ENCODE data around the gene POLRMT. TPM values are rescaled to one million over a fixed set of nuclear protein-coding genes. Genes with fewer than 3 reads are reported as not detected.
"Not testable (repeated sequence)": the region's sequence is repeated elsewhere in the genome, so short reads cannot be mapped to it uniquely, and the experiment has no call there.

POLRMT gene
- total RNA-seq, 6 donors from 2014 or later: 26.7 to 86.5 (median 50.9) TPM

DNA sequence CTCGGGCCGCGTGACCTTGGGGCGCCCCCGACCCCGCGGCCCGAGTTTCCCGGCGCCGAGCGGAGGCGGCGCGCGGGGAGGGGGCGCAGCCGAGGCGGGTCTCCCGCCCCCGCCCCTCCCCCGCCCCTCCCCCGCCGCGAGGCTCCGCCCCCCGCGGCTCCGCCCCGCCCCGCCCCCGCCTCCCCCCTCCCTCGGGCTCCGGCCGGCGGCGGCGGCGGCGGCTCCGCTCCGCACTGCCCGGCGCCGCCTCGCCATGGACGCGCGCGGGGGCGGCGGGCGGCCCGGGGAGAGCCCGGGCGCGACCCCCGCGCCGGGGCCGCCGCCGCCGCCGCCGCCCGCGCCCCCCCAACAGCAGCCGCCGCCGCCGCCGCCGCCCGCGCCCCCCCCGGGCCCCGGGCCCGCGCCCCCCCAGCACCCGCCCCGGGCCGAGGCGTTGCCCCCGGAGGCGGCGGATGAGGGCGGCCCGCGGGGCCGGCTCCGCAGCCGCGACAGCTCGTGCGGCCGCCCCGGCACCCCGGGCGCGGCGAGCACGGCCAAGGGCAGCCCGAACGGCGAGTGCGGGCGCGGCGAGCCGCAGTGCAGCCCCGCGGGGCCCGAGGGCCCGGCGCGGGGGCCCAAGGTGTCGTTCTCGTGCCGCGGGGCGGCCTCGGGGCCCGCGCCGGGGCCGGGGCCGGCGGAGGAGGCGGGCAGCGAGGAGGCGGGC lies 43.5 kb downstream of the POLRMT start, which contains the start of gene HCN2:
TSS of gene HCN2 (plus strand) at position 189 of the 703 bp plus-strand sequence. CDS start at position 254, 65 bp downstream.
- Histone ChIP-seq H3K4me3 (peak within 1 kb of the TSS in 3 of 4 donors; percentile 15 to 31 (median 18)), H3K4me1 (peaks cover 10 to 34% (median 20%) of the 10 kb centered on the region in 4 donors), H3K27me3 (peaks cover 3 to 49% (median 32%) of the 10 kb centered on the region in 4 donors), H3K27ac (no peak within 1 kb of the TSS), H3K9me3 (no peaks in the 10 kb centered on the region), H3K36me3 (no peaks in the 10 kb centered on the region)
- DNase-seq: no peak
- TF ChIP-seq EP300 (IDR thresholded peaks at IDR 0.05) (no peak), POLR2AphosphoS5 (IDR thresholded peaks at IDR 0.05) (no peak), POLR2A (IDR thresholded peaks at IDR 0.05) (no peak), CTCF (IDR thresholded peaks at IDR 0.05) (no peak)
- ATAC-seq (ENCODE audit: low FRiP score in 2 of 2): no peak
- no CpG with 5 or more reads among the region's 132 CpGs for WGBS, 2 donors

DNA sequence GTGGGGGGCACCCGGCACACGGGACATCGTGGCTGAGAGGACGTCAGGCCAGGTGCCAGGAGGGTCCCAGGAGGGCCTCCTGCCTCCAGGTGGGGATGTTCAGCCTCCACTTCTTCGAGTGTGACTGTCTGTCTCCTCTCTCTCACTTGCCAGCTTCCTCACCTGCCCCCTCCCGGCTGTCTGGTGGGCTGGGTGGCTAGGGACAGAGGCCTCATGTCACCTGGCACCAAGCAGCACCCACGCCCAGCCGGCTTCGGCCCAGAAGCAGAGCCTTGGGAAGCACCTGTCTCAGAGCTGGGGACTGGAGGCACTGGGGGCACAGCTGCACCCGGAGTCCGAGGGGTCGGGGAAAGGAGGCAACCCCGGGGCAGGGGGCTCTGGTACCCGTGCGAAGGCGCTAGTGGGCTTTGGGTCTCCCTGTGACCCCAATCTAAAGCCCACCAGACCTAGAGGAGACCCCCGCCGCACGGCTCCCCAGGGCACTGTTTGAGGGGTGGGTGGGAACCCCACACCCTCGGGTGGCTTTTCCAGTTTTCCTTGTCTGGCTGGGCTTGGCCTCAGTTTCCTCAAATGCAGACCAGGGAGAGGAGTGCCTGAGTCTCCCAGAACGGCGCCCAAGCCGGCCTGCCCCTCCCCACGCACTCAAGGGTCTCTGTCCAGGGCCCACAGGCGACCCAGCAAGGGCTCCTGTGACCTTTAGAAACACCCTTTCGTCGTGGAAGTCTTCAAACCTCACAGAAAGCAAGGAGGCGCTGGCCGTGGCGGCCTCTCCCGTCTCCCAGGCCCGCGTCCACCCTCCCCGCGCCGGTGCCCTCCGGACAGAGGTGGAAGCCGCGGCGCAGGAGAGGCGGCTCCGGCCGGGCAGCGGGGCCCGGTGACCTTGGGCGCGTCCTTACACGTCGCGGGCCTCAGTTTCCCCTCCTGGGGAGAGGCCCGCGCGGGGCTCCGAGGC lies 44.3 kb downstream of the POLRMT start:
- TF ChIP-seq POLR2A (IDR thresholded peaks at IDR 0.05) (no peak), CTCF (IDR thresholded peaks at IDR 0.05) (no peak), POLR2AphosphoS5 (IDR thresholded peaks at IDR 0.05) (no peak), EP300 (IDR thresholded peaks at IDR 0.05) (no peak)
- ATAC-seq (ENCODE audit: low FRiP score in 2 of 2) (no peak), DNase-seq (peak in 1 of 2 donors; percentile 75)
- 12 to 23% methylated on average over 5 to 40 of the region's 54 CpGs for WGBS, 2 donors
- Histone ChIP-seq H3K27ac (no peak overlapping the region), H3K36me3 (no peaks in the 10 kb centered on the region), H3K27me3 (peaks cover 3 to 49% (median 32%) of the 10 kb centered on the region in 4 donors), H3K4me1 (peaks cover 10 to 38% (median 21%) of the 10 kb centered on the region in 4 donors), H3K9me3 (no peaks in the 10 kb centered on the region), H3K4me3 (peak overlapping the region in 1 of 4 donors; percentile 15)

DNA sequence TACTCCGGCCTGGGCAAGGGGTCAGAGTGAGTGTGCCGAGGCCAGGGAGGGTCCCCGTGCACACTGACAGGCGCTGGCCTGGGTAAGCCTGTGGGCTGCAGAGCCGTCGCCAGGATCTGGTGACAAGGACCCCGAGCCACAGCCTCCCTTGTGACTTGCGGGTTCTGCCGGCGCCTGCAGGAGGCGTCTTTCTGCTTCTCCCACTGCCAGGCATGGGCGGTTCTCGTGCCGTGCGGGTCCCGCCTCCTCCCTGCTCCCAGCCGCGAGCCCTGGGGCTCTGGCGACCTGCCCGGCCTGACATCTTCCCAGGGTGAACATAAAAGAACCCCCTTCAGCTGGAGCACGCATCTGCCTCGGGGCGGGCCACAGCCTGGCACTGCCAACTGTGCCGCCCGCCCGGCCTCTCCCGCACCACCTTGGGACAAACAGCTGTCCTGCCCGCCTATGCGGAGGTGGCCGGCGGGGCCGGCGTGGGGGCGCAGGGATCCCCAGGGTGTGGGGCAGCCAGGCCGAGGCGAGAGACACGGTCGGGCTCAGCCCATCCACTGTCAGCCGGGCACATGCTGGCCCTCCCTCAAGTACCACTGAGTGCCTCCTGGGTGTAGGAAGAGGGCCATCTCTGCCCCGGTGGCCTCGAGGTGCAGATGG lies 45.1 kb downstream of the POLRMT start:
- 5 to 7% methylated on average over 8 to 41 of the region's 41 CpGs for WGBS, 2 donors
- DNase-seq (peak; percentile 51 to 89), ATAC-seq (ENCODE audit: low FRiP score in 2 of 2) (no peak)
- H3K27me3 ChIP-seq: peaks cover 3 to 49% (median 32%) of the 10 kb centered on the region in 4 donors
- H3K36me3 ChIP-seq: peaks cover 0 to 6% (median 4%) of the 10 kb centered on the region in 4 donors
- peaks cover 10 to 42% (median 21%) of the 10 kb centered on the region in 4 donors for H3K4me1 ChIP-seq
- TF ChIP-seq CTCF (IDR thresholded peaks at IDR 0.05) (peak in 5 of 6 experiments; percentile 28 to 55 (median 33)), POLR2A (IDR thresholded peaks at IDR 0.05) (no peak)
- no peaks in the 10 kb centered on the region for H3K9me3 ChIP-seq
- no peak overlapping the region for H3K27ac ChIP-seq
- no peak overlapping the region for H3K4me3 ChIP-seq

GRCh38 chr19:585551-586110 lies 47.7 kb downstream of the POLRMT start:
- peaks cover 3 to 26% (median 18%) of the 10 kb centered on the region in 4 donors for H3K27me3 ChIP-seq
- peak in 1 of 2 donors; percentile 5 for ATAC-seq (ENCODE audit: low FRiP score in 2 of 2)
- TF ChIP-seq CTCF (IDR thresholded peaks at IDR 0.05) (no peak), EP300 (IDR thresholded peaks at IDR 0.05) (no peak), POLR2A (IDR thresholded peaks at IDR 0.05) (no peak), POLR2AphosphoS5 (IDR thresholded peaks at IDR 0.05) (no peak)
- H3K36me3 ChIP-seq: peaks cover 11 to 30% (median 28%) of the 10 kb centered on the region in 4 donors
- WGBS, 2 donors: 81 to 82% methylated on average over 10 of the region's 10 CpGs
- H3K27ac ChIP-seq: no peak overlapping the region
- peak in 1 of 2 donors; percentile 37 for DNase-seq
- peaks cover 9 to 34% (median 19%) of the 10 kb centered on the region in 4 donors for H3K4me1 ChIP-seq
- no peaks in the 10 kb centered on the region for H3K9me3 ChIP-seq
- H3K4me3 ChIP-seq: no peak overlapping the region

DNA sequence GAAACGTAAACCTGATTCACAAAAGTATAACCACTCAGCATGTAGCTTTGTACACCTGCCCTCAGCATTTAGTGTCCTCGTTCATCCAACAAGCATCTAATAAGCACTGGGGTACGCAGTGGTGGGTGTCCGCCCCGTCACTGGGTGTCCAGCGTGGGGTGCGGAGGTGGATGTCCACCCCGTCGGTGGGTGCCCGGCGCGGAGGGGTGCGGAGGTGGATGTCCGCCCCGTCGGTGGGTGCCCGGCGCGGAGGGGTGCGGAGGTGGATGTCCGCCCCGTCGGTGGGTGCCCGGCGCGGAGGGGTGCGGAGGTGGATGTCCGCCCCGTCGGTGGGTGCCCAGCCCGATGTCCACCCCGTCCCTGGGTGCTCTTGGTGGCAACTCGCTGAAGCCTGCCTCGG lies 48.2 kb downstream of the POLRMT start:
- not testable (repeated sequence) for ATAC-seq (ENCODE audit: low FRiP score in 2 of 2); H3K27ac ChIP-seq; H3K4me3 ChIP-seq; H3K9me3 ChIP-seq
- peak in 1 of 2 donors; percentile 57 for DNase-seq
- peaks cover 3 to 21% (median 15%) of the 10 kb centered on the region in 4 donors for H3K27me3 ChIP-seq
- 85% methylated on average over 34 of the region's 34 CpGs for WGBS, 2 donors
- peaks cover 14 to 35% (median 32%) of the 10 kb centered on the region in 4 donors for H3K36me3 ChIP-seq
- H3K4me1 ChIP-seq: peaks cover 4 to 29% (median 15%) of the 10 kb centered on the region in 4 donors
